Medulla oblongata (tissue), 1 donor: Measurements from ENCODE around the gene ZNF117.
"Not testable (repeated sequence)": the region's sequence is repeated elsewhere in the genome, so short reads cannot be mapped to it uniquely, and the experiment has no call there.

Source experiments
- DNase-seq: peaks from one replicate; pipeline ENCODE4 v3.0.0-alpha.2; 2015; ENCODE audit errors: extremely low spot score

Gene ZNF117

DNA sequence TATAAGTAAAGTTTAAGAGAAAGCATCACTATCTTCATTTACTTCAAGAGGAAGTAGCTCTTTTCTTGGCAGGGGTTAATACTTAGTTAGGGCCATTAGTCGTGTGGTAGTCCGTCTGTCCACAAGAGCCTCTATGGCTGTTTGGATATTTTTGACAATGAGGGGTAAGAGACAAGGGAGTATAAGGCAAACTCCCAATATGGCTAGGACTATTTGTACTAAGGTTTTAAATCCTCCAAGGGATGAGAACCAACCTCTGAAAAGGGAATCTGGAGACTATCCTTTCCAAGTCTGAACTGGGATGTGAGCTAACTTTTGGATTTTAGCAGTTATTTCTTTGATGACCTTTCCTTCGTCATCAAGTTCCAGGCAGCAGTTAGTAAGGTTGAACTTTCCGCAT, at the start of gene ZNF117:
Gene ZNF117 (minus strand): TSS at position 101 of the 400 bp plus-strand sequence.
- no peak for DNase-seq

DNA sequence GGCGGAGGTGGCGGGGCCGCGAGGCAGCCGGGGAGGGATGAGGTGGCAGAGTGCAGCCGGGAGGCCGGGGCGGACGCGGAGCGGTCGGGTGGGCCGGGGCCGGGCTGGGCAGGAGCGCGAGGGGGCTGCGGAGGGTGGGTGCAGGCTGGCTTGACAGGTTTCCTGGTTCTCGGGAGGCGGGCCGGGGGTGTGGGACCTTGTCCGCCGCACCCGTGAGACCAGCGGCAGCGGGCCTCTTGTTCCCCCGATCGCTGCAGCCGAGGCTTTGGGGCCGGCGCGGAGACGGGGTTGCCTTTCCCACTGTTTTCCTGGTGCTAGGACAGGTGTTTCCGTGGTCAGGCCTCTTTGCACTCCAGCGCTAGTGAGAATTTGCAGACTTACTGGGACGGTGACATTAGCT, 47.9 kb upstream of the ZNF117 start:
- DNase-seq, result peak; percentile 30

DNA sequence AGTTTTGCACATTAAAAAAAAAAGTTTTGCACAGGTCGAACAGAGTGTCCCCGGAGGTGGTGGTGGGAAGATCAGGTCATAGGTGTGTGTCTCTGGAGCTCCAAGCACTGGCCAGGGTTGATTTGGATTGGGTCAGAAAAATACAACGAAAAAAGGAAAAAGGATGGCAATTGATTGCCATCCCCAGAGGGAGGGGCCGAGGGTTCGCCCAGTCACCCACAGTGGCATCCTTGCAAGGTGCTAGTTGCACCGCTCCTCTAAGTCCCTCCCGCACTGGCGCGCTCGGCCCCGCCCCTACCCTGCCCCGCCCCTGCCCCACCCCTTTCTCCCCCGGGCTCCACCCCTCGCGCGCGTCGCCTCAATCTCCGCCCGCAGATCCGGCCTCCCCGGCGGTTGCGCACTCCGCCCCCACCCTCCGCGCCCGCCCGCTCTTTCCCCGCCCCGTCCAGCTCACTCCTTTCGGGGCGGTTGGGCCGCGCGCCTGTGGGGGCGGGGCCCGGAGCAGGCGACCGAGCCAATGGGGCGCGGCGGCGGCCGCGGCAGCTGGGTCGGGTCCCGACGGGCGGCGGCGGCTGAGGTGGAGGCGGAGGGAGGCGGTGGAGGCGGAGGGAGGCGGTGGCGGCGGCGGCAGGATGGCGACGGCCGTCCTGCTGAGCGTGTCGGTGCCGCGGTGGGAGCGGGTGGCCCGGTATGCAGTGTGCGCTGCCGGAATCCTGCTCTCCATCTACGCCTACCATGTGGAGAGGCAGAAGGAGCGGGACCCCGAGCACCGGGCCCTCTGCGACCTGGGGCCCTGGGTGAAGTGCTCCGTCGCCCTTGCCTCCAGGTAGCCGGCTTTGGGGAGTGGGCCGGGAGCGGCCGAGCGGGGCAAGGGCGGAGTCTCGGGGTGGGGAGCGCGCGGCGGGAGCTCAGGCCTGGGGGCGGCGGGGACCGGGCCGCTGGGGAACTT, 47.2 kb upstream of the ZNF117 start:
- peak; percentile 96 for DNase-seq

DNA sequence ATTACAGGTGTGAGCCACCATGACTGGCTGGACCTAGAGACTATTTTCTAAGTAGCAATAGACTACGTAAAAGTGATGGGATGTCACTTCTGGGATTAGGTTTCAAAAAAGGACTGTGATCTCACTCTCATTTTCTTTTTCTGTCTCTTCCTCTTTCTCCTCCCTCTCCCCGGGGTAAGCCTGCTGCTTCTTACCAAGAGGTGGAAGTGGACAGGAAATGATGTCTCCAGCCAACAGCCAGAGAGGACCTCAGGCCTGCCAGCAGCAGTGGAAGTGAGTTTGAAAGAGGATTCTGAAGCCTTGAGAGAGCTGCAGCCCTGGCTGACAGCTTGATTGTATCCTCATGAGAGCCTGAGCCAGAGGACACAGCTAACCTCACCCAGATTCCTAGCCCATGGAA, 45.7 kb upstream of the ZNF117 start:
- DNase-seq, result peak; percentile 77

DNA sequence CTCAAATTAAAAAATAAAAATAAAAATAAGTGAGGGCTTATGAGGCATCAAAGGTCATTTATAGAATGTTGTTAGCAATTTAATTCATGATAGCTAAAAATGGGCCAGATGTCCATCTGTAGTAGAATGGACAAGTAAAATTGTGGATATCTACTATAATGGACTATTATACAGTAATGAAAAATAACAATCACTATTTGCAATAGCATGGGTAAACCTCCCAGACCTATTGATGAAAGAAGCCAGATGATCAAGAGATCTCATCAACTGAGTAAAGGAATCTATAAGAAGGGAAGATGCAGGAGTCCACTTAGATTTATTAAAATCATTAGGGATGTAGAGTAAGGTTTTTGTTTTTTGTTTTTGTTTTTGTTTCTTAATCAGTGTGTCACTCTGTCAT, 44.6 kb upstream of the ZNF117 start:
- DNase-seq, result not testable (repeated sequence)

DNA sequence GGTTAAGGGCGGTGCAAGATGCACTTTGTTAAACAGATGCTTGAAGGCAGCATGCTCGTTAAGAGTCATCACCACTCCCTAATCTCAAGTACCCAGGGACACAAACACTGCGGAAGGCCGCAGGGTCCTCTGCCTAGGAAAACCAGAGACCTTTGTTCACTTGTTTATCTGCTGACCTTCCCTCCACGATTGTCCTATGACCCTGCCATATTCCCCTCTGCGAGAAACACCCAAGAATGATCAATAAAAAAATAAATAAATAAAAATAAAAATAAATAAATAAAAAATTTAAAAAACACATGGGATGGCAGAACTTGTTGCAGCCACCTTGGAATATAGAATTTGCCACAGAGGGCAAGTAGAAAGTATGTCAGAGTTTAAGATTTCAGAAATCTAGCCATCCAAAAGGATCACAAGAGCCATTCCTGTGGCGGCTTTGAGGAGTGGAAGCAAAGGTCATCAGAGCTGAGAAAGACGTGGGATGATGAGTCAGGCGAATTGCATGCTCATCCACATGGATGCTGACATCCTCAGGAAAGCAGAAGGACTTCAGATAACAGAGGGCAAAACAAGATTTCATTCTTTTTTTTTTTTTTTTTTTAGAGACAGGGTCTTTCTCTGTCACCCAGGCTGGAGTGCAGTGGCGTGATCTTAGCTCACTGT, 43.4 kb upstream of the ZNF117 start:
- not testable (repeated sequence) for DNase-seq

DNA sequence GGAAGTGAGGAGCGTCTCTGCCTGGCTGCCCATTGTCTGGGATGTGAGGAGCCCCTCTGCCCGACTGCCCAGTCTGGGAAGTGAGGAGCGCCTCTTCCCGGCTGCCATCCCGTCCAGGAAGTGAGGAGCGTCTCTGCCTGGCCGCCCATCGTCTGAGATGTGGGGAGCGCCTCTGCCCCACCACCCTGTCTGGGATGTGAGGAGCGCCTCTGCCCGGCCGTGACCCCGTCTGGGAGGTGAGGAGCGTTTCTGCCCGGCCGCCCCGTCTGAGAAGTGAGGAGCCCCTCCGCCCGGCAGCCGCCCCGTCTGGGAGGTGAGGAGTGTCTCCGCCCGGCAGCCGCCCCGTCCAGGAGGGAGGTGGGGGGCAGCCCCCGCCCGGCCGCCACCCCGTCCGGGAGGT, 42.6 kb upstream of the ZNF117 start:
- not testable (repeated sequence) for DNase-seq

DNA sequence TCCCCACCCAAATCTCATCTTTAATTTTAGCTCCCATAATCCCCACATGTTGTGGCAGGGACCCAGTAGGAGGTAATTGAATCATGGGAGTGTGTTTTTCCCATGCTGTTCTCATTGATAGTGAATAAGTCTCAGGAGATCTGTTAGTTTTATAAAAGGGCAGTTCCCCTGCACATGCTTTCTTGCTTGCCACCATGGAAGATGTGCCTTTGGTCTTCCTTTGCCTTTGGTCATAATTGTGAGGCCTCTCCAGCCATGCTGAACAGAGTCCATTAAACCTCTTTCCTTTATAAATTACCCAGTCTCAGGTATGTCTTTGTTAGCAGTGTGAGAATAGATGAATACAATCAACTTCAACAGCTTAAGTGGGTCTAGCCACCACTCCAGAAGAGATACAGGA, 34.2 kb upstream of the ZNF117 start:
- DNase-seq, result not testable (repeated sequence)

DNA sequence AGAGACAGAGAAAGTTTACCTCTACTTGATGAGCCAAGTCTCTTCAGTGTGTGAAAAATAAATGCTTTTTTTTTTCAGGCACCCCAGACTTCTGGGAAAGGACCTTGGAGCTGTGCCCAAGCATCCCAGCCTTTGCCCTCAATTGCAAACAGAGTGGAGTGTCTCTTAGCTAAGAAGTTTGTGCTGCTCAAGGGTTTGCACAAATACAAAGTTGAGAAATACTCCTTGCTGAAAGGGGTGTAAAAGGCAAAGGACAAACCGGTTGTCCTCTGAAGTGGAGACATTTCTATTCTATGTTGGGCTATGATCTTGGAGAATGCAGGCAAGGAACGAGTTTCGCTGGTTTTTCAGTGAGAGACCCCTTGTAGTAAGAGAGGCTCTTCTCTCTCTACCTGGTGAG, 30.1 kb upstream of the ZNF117 start:
- DNase-seq, result not testable (repeated sequence)

DNA sequence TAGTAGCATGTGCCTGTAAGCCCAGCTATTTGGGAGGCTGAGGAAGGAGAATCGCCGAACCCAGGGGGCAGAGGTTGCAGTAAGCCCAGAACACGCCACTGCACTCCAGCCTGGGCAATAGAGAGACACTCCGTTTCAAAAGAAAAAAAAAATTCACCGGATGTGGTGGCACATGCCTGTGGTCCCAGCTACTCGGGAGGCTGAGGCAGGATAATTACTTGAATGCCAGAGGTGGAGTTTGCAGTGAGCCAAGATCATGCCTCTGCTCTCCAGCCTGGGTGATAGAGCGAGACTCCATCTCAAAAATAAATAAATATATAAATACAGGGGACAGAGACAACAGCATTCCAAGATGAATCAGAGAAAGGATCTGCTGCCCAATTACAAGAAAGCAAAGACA, 19.0 kb upstream of the ZNF117 start:
- not testable (repeated sequence) for DNase-seq

DNA sequence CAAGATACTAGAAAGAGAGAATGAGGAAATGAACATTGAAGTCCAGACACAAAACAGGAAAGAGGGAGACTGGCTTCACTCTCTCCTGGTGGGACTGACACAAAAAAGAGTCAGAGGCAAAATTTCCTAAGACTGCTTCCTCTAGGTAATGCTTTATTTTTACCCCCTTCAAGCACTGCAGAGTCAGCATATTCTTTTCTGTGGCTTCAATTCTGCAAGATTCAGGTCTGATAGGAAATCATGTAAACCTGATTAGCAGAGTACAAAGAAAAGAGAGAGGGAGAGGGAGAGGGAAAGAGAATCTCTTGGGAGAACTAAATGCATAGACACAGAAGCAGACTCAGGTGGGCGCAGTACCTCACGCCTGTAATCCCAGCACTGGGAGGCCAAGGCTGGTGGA, 18.6 kb upstream of the ZNF117 start:
- DNase-seq, result not testable (repeated sequence)

DNA sequence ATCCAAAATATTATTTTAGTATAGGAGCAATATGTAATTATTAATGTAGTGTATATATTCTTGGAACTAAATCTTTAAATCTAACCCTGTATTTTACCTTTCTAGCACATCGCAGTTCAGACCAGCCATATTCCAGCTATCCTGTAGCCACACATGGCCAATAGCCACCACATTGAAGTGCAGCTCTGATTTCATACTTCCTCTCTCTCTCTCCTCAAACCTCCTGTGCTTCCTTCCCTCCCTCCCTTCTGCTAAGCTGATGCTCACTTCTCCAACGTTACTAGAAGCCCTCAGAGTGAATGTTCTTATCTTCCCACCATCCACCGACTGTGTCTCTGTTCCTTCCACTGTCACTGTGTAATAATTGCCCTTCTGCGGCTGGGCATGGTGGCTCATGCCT, 16.2 kb upstream of the ZNF117 start:
- peak; percentile 34 for DNase-seq

DNA sequence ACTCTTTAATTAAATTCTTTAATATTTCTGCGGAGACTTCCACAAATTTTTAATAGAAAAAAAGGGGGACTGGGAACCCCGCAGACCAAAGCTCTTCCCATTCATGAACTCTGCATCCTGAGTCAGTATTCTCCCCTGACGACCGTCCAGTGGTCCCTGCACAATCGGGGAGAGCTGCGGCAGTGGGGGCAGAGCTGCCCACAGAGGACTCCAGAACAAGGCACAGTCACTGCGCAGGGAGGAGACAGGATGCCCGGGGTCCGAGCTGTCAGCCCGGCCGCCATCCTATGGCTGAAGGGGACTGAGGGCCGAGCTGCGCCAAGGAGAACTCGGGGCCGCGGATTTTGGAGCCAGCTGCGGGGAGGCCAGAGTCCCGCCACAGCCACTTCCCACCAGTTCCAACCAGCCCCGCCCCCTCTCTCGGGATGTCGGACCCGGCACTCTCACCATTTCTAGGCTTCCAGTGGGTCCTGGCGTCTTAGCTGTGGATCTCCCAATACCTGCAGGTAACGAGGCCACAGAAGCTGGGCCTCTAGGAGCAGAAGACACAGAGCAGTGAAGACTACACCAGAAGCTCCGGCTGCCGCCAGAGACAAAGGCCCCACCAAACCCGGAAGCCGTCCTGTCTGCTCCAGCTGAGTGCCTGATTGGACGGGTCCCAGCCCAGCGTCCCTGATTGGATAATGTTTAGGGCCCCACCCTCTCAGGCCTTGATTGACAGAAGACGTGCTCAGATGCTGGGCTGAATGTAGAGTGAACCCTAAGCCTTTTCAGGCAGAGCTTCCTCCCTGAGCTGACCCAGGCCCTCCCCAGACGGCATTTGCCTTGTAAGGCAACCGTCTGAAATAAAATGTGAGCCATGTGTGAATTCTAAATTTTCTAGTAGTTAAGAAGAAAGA, 15.5 kb upstream of the ZNF117 start, which contains the start of gene ERV3-1:
Gene ERV3-1 (minus strand): TSS at position 594 of the 899 bp plus-strand sequence. CDS start 13,661 bp downstream, outside the sequence.
- DNase-seq, result peak; percentile 99

DNA sequence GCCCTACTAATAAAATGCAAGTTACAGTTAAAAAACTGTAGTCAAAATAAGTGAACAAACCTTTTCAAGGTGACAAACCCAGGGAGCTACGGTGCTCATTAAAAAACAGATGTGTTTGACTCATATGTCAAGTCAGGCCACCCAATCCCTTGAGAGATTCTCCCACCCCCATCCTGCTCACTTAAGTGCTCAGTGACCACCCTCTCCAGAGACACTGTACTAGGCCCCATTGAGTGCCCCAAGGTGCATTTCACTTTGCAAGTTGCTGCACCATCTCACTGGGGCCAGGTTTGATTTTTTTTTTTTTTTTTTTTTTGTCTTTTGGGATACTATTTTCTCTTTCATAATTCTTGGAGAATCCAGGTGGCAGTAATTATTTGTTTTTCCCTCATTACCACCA, 13.7 kb upstream of the ZNF117 start:
- DNase-seq, result no peak

DNA sequence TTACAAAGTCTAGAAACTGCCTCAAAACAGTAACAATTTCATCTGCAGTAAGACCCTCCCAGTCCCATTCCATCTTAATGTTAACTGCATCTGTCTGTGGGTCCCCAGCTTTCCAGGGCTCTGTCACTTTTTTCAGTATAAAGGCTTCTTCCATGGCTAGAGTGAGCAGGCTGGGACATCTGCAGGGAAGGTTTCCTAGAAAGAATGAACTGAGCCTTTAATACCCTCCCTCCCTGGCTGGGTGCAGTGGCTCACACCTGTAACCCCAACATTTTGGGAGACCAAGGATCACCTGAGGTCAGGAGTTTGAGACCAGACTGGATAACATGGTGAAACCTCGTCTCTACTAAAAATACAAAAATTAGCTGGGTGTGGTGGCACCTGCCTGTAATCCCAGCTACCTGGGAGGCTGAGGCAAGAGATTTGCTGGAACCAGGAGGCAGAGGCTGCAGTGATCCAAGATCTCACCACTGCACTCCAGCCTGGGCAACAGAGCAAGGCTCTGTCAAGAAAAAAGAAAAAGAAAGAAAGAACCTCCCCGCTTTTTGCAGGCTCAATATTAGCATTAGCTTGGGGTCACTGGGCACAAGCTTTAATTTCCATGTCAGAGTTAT, 12.2 kb upstream of the ZNF117 start:
- no peak for DNase-seq

DNA sequence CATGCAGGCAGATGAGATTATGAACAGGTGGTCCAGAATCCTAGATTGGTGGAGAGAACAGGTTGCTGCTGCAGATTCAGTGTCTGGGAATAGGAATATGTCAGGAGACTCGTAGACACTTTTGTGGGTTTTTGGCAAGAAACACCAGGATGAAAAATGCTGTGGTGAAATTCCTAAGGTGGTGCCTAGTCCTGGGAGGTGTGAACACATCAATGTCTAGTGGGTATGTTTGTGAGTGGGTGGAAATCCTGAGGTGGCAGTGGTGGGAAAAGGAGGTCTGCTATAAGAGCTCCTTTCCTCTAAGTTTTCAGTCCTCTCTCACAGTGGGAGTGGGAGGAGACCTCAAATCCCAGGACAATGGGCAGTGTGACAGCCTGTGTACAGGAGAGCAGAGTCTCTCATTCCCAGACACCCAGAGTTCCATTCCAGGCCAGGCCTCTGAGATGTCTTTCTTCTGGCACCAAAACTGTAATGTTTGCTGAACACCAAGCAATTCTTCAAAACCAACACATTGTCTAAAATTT, 10.5 kb upstream of the ZNF117 start:
- DNase-seq, result no peak

DNA sequence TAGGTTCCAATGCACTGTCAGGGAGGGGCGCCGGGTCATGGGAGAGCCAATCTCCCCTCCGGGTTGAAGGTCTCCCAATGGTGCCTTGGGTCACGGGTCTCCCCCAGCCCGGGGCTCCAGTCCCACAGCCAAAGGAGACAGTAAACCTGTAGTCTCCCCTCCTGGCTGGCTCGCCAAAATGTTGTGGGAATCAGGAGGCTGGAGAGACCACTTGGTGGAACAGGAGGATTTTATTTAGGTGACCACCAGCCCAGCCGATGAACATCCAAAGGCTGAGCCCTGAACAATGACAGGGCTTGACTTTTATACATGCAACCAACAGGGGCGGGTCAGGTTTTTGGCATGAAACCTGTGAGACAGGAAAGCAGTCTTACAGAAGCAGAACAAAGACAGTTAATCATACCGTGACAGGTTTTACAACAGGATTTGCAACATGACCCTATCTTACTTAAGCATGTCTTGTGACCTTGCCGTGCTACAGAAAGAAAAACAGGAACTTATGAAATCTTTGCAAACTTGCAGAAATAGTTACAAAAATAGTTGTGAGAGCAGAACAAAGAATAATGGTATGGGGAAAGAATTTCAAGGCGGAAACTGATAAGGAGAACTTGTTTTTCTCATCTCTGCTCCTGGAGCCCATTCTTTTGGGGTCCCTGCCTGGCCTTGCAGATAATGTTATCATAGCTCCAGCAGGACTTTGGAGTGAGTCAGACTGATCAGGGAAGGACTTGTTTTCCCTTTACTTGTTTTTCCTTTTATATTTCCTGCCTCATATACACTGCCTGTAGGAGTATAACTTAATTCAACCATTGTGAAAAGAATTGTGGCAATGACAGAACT, 8.5 kb upstream of the ZNF117 start:
- DNase-seq, result peak; percentile 34

DNA sequence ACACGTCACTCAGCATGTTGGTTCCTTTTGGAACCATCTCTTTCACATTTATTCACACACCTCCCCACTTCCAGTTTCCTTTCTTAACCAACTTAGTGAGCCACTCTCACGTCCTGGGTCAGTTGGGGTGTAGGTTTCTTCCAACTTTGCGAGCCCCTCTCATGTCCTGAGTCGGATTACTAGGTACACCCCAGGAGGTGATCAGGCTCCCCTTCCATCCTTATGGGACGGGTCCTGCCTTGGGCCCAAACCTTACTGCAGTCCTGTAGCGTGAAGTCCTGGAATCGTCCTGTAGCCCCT, 8.0 kb upstream of the ZNF117 start:
- DNase-seq, result no peak

DNA sequence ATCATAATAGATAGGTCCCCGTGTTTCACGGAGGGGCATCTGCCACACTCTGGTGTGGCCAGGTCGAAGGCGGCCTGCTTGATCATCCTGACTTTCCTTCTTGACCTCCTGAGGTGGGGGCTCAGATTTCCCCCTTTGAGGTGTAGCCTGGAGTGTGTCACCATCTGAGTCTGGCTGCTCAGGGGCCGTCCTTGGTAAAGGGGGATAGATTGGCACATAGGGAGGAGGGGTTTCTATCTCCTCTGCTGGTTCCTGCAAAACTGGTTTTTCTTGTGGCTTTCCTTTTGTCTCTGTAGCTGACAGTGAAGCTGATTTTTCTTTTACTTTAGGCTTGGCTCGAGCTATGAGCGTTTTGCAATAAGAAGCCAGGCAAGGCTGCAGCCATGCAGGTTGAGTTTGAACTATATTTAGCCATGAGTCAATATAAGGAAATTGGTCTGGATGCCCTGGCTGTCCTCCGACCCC, 7.1 kb upstream of the ZNF117 start:
- no peak for DNase-seq
